Uterus (tissue), 4 donors: ENCODE measurements around the gene SPSB2. TPM values are rescaled to one million over a fixed set of nuclear protein-coding genes. Genes with fewer than 3 reads are reported as not detected.
A peak's percentile ranks its signal among the peaks of the same experiment; 100 is the strongest.

Experiments used
- DNase-seq, 2 donors: peaks; one replicate each; pipeline ENCODE4 v3.0.0-alpha.2; 2019 to 2020
- H3K27ac ChIP-seq, 2 donors: fragments of 200-600 bp; sonication (generic); 1 replicate in 1 of 2; 2 replicates in 1 of 2; pipeline ENCODE4 v1.5.1; 2016 to 2018
- H3K27me3 ChIP-seq, 2 donors: fragments of 200-600 bp; sonication (generic); one replicate each; pipeline ENCODE4 v1.5.1; 2018 to 2019; ENCODE audit warnings: control low read depth in 1 of 2
- H3K36me3 ChIP-seq, 2 donors: fragments of 200-600 bp; sonication (generic); one replicate each; pipeline ENCODE4 v1.5.1; 2019; ENCODE audit warnings: control low read depth in 1 of 2
- H3K4me1 ChIP-seq, 2 donors: fragments of 200-600 bp; sonication (generic); one replicate each; pipeline ENCODE4 v1.5.1; 2018 to 2019; ENCODE audit warnings: control low read depth in 1 of 2
- H3K4me3 ChIP-seq, 2 donors: fragments of 200-600 bp; sonication (generic); 1 replicate in 1 of 2; 2 replicates in 1 of 2; pipeline ENCODE4 v1.5.1; 2018 to 2019; ENCODE audit warnings: mild to moderate bottlenecking in 1 of 2
- H3K9me3 ChIP-seq, 2 donors: fragments of 200-600 bp; sonication (generic); one replicate each; pipeline ENCODE4 v1.5.1; 2019; ENCODE audit warnings: control low read depth in 1 of 2
- POLR2A ChIP-seq, 2 donors: fragments of 450-650 bp; IDR thresholded peaks; one replicate each; pipeline ENCODE4 v1.6.1; 2016; ENCODE audit warnings: antibody characterized with exemption in 2 of 2, mild to moderate bottlenecking in 1 of 2, moderate library complexity in 1 of 2
- intact Hi-C: fragments of 100-400 bp; cut with DNase I; formaldehyde crosslinking; loops from one replicate; pipeline ENCODE4 v1.15.1; 2023; ENCODE audit warnings: low total_unique reads
- total RNA-seq, 4 donors: library from RNA; depleted of rRNA in 3 of 4; stranded (reverse); fragments of >200 nt in 3 of 4; gene quantifications; one replicate each; pipeline versions ENCODE4 v1.1.0 to v1.2.4, GENCODE V29; 2014 to 2023
- TF ChIP-seq, protein P1 (sequence below), 4 experiments: fragments of 200-600 bp in 2 of 4; fragments of 450-650 bp in 2 of 4; sonication (generic) in 2 of 4; IDR thresholded peaks; one replicate each; pipeline ENCODE4 v1.5.1; 2016 to 2019; ENCODE audit warnings: antibody characterized with exemption in 4 of 4, mild to moderate bottlenecking in 2 of 4, moderate library complexity in 1 of 4
- donor health status: DM: yes; HTN: yes; CAD: no.

SPSB2 gene
- total RNA-seq, 4 donors from 2014 or later: 2.8 to 11.3 (median 5.0) TPM

DNA sequence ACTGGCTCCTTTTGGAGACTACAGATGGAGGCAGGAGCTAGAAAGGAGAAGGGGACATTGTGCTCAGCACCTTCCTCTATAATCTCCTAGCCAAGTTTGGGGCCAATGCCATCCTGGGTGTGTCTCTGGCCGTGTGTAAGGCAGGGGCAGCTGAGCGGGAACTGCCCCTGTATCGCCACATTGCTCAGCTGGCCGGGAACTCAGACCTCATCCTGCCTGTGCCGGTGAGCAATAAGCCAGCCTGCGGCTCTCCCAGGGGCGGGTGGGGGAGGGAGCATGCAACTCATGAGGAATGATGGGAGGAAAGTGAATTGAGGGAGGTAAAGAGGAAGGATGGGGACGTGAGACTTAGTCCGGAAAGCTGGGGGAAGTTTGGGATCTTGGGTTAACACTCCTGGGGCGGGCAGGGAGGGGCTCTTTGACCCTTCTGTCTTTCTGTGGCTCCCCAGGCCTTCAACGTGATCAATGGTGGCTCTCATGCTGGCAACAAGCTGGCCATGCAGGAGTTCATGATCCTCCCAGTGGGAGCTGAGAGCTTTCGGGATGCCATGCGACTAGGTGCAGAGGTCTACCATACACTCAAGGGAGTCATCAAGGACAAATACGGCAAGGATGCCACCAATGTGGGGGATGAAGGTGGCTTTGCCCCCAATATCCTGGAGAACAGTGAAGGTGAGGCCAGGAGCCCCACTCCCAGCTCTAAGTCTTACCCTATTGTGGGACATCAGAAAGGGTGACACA lies 44.6 kb upstream of the SPSB2 start:
- intact Hi-C loops: no loop called here
- no peak overlapping the region for H3K4me3 ChIP-seq
- H3K9me3 ChIP-seq: no peaks in the 10 kb centered on the region
- no peak overlapping the region for H3K27ac ChIP-seq
- H3K36me3 ChIP-seq: no peaks in the 10 kb centered on the region
- no peaks in the 10 kb centered on the region for H3K4me1 ChIP-seq
- TF ChIP-seq, protein P1, sequence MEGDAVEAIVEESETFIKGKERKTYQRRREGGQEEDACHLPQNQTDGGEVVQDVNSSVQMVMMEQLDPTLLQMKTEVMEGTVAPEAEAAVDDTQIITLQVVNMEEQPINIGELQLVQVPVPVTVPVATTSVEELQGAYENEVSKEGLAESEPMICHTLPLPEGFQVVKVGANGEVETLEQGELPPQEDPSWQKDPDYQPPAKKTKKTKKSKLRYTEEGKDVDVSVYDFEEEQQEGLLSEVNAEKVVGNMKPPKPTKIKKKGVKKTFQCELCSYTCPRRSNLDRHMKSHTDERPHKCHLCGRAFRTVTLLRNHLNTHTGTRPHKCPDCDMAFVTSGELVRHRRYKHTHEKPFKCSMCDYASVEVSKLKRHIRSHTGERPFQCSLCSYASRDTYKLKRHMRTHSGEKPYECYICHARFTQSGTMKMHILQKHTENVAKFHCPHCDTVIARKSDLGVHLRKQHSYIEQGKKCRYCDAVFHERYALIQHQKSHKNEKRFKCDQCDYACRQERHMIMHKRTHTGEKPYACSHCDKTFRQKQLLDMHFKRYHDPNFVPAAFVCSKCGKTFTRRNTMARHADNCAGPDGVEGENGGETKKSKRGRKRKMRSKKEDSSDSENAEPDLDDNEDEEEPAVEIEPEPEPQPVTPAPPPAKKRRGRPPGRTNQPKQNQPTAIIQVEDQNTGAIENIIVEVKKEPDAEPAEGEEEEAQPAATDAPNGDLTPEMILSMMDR (IDR thresholded peaks at IDR 0.05): no peak
- no peak for TF ChIP-seq POLR2A (IDR thresholded peaks at IDR 0.05)
- DNase-seq: no peak
- no peaks in the 10 kb centered on the region for H3K27me3 ChIP-seq

DNA sequence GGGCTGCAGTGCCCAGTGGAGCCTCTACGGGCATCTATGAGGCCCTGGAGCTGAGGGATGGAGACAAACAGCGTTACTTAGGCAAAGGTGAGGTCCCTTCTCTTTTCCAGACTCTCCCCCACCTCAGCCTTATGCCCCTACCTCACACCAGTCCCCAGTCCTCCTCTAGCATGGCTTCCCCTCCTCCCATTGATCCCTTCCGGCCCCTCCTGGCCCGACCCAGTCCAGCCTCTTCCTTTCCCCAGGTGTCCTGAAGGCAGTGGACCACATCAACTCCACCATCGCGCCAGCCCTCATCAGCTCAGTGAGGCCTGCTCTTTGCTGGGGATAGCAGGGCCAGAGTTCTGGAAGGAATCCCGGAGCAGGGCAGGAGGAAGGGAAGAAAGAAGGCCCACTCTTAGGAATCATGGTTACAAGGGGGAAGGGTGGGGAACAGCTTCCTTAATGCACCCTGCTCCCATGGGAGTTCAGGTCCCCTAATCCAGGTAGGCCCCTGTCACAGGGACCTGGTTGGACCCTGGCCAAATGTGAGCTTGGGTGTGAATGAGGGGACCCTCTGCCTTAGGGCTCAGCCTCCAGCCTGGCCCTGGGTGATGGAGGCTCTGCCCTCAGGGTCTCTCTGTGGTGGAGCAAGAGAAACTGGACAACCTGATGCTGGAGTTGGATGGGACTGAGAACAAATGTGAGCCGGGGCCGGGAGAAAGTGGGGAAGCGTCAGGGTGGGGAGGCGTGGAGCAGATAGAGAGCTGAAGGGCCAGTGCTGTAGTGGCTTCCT lies 43.5 kb upstream of the SPSB2 start:
- DNase-seq: no peak
- H3K4me1 ChIP-seq: no peaks in the 10 kb centered on the region
- intact Hi-C loops: no loop called here
- H3K27me3 ChIP-seq: no peaks in the 10 kb centered on the region
- TF ChIP-seq POLR2A (IDR thresholded peaks at IDR 0.05): no peak
- TF ChIP-seq, protein P1 (IDR thresholded peaks at IDR 0.05): no peak
- H3K4me3 ChIP-seq: no peak overlapping the region
- peak overlapping the region in 1 of 2 donors; percentile 2 for H3K27ac ChIP-seq
- no peaks in the 10 kb centered on the region for H3K9me3 ChIP-seq
- no peaks in the 10 kb centered on the region for H3K36me3 ChIP-seq

DNA sequence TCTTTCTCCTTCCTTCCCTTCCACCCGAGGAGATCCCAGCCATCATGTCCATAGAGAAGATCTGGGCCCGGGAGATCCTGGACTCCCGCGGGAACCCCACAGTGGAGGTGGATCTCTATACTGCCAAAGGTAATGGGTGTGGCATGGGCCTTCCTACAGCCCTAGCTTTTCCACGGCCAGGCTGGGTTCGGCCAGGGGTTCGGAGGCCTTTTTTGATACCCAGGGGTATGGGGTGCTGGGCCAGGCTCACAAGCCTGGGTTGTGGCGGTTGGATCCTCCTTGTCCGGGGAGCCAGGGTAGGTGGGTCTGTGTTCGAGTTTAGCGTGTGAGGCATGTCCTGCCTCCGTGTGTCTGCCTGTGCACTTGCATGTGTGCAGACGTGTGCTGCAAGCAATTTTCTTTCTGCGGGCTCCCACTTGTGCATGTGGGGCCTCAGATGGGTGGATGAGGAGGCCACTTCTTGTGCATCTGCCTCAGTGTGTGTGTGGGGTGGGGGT lies 42.7 kb upstream of the SPSB2 start:
- H3K4me3 ChIP-seq: peak overlapping the region in 1 of 2 donors; percentile 72
- H3K27me3 ChIP-seq: no peaks in the 10 kb centered on the region
- H3K36me3 ChIP-seq: no peaks in the 10 kb centered on the region
- H3K27ac ChIP-seq: peak overlapping the region; percentile 88
- H3K9me3 ChIP-seq: no peaks in the 10 kb centered on the region
- no peak for DNase-seq
- H3K4me1 ChIP-seq: no peaks in the 10 kb centered on the region
- TF ChIP-seq POLR2A (IDR thresholded peaks at IDR 0.05): no peak
- TF ChIP-seq, protein P1 (IDR thresholded peaks at IDR 0.05): no peak
- intact Hi-C loops: no loop called here

DNA sequence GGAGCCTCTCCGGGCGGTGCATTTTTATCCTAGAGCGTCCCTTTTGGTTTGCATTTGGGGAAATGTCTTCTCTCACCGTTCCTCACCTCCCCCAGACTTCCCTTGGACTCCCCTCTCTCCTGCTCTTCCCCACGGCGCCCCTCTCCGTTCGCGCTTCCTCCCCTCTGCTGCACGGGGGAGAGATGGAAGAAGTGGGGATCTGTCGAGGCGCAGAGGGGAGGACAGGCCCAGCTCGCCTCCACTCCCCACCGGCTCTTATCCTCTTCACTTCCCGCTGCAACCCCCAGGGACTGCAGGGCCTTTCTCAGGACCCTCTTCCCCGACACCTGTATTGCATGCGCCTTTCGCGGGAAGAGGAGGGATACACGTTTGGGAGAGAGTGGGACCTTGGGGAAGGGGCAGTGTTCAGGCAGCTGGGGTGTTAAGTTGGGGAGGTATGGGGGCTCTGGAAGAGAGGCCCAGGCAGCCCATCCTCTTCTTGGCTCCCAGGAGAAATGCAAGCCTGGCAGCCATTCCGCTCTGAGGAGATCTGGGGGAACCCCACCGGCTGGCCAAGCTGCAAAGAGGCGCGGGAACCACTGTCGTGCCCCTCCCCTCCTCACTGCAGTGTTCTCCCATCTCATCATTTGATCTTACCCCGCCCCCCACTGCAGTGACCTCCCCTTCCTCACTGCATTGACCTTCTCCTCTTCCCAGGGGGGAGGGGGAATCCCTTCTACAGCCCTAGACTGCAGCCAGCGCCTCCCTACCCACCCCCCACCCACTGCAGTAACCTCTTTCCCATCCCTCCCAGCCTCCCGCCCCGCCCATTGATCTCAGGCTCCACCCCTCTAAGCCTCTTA lies 42.1 kb upstream of the SPSB2 start:
- peak in 1 of 2 donors; percentile 51 for DNase-seq

More for the DNA sequence above, 42.1 kb upstream of the SPSB2 start:
- no peaks in the 10 kb centered on the region for H3K27me3 ChIP-seq
- intact Hi-C loops: no loop called here
- no peaks in the 10 kb centered on the region for H3K4me1 ChIP-seq
- H3K36me3 ChIP-seq: no peaks in the 10 kb centered on the region
- H3K4me3 ChIP-seq: peak overlapping the region; percentile 64 to 72
- TF ChIP-seq, protein P1 (IDR thresholded peaks at IDR 0.05): no peak
- no peak for TF ChIP-seq POLR2A (IDR thresholded peaks at IDR 0.05)
- no peaks in the 10 kb centered on the region for H3K9me3 ChIP-seq
- H3K27ac ChIP-seq: peak overlapping the region; percentile 88
